Hematopoietic multipotent progenitor cell treated with erythropoietin and hydrocortisone succinate and interleukin-3 and kit ligand, for 6 days (in vitro differentiated cells): ENCODE data around the gene AFAP1L2.
"Not testable (repeated sequence)": the region's sequence is repeated elsewhere in the genome, so short reads cannot be mapped to it uniquely, and the experiment has no call there.

Experiments used
- DNase-seq: peaks from one replicate; pipeline ENCODE4 v3.0.0-alpha.2; 2015

Gene AFAP1L2

GRCh38 chr10:114359041-114359952 lies 45.0 kb downstream of the AFAP1L2 start:
- no peak for DNase-seq

- DNase-seq = no peak
Observed at GRCh38 chr10:114357515-114357996, 46.7 kb downstream of the AFAP1L2 start.

- DNase-seq = no peak
Observed at GRCh38 chr10:114356751-114357514, 47.4 kb downstream of the AFAP1L2 start.

- DNase-seq = no peak
Observed at GRCh38 chr10:114356126-114356525, 48.2 kb downstream of the AFAP1L2 start.

GRCh38 chr10:114353383-114353782 lies 50.9 kb downstream of the AFAP1L2 start:
- no peak for DNase-seq

- no peak for DNase-seq
Observed at GRCh38 chr10:114352653-114353298, 51.5 kb downstream of the AFAP1L2 start.

GRCh38 chr10:114350751-114351150 lies 53.6 kb downstream of the AFAP1L2 start:
- DNase-seq = no peak

- no peak for DNase-seq
Observed at GRCh38 chr10:114349522-114350215, 54.6 kb downstream of the AFAP1L2 start.

GRCh38 chr10:114349071-114349470 lies 55.2 kb downstream of the AFAP1L2 start:
- not testable (repeated sequence) for DNase-seq

GRCh38 chr10:114347791-114348190 lies 56.5 kb downstream of the AFAP1L2 start:
- DNase-seq = no peak

GRCh38 chr10:114347241-114347640 lies 57.1 kb downstream of the AFAP1L2 start:
- DNase-seq = no peak

- DNase-seq = no peak
Observed at GRCh38 chr10:114346176-114347031, 57.9 kb downstream of the AFAP1L2 start.

- no peak for DNase-seq
Observed at GRCh38 chr10:114345701-114346100, 58.6 kb downstream of the AFAP1L2 start.

GRCh38 chr10:114343623-114344505 lies 60.4 kb downstream of the AFAP1L2 start:
- peak; percentile 18 for DNase-seq

GRCh38 chr10:114342976-114343375 lies 61.3 kb downstream of the AFAP1L2 start:
- DNase-seq = no peak

GRCh38 chr10:114340816-114341215 lies 63.5 kb downstream of the AFAP1L2 start:
- no peak for DNase-seq

GRCh38 chr10:114337510-114338462 lies 66.5 kb downstream of the AFAP1L2 start:
- DNase-seq = no peak

GRCh38 chr10:114336823-114337509 lies 67.3 kb downstream of the AFAP1L2 start:
- no peak for DNase-seq

GRCh38 chr10:114335614-114336013 lies 68.7 kb downstream of the AFAP1L2 start:
- DNase-seq = peak; percentile 8
